Mucosa of stomach (tissue), 1 donor: ENCODE results near the gene AQP12B.
"Not testable (repeated sequence)": the region's sequence is repeated elsewhere in the genome, so short reads cannot be mapped to it uniquely, and the experiment has no call there.

ENCODE experiments used
- H3K27me3 ChIP-seq: one replicate; pipeline ENCODE4 v1.7.0; 2013; ENCODE audit warnings: mild to moderate bottlenecking, low read length; ENCODE audit not compliant: control insufficient read depth, insufficient read depth
- H3K36me3 ChIP-seq: one replicate; pipeline ENCODE4 v1.7.0; 2013; ENCODE audit warnings: low read length; ENCODE audit not compliant: control insufficient read depth, insufficient read depth
- H3K4me1 ChIP-seq: one replicate; pipeline ENCODE4 v1.7.0; 2013; ENCODE audit warnings: mild to moderate bottlenecking, low read length; ENCODE audit not compliant: control insufficient read depth, insufficient read depth
- H3K4me3 ChIP-seq: one replicate; pipeline ENCODE4 v1.7.0; 2013; ENCODE audit warnings: low read length
- H3K9ac ChIP-seq: one replicate; pipeline ENCODE4 v1.7.0; 2013; ENCODE audit warnings: mild to moderate bottlenecking, low read length, moderate library complexity
- H3K9me3 ChIP-seq: one replicate; pipeline ENCODE4 v1.7.0; 2013; ENCODE audit warnings: mild to moderate bottlenecking, low read length, moderate library complexity; ENCODE audit not compliant: control insufficient read depth
- donor health status: Pancreatic carcinoma.

The AQP12B gene, protein sequence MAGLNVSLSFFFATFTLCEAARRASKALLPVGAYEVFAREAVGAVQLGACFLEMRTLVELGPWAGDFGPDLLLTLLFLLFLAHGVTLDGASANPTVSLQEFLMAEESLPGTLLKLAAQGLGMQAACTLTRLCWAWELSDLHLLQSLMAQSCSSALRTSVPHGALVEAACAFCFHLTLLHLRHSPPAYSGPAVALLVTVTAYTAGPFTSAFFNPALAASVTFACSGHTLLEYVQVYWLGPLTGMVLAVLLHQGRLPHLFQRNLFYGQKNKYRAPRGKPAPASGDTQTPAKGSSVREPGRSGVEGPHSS

GRCh38 chr2:240682431-240683224 is at the start of gene AQP12B:
Gene AQP12B (minus strand): TSS chr2:240682885. CDS start chr2:240682837, 48 bp downstream.
- H3K9ac ChIP-seq, H3K4me3 ChIP-seq: not testable (repeated sequence)

GRCh38 chr2:240732184-240732583 is 49.5 kb upstream of the AQP12B start:
- Histone ChIP-seq H3K9ac (no peak overlapping the region), H3K4me3 (no peak overlapping the region), H3K9me3 (no peaks in the 10 kb centered on the region), H3K4me1 (no peaks in the 10 kb centered on the region), H3K27me3 (peaks cover 4% of the 10 kb centered on the region), H3K36me3 (no peaks in the 10 kb centered on the region)

More at GRCh38 chr2:240682431-240683224, at the start of gene AQP12B:
- H3K27me3 ChIP-seq, H3K9me3 ChIP-seq, H3K36me3 ChIP-seq, H3K4me1 ChIP-seq: not testable (repeated sequence)

DNA sequence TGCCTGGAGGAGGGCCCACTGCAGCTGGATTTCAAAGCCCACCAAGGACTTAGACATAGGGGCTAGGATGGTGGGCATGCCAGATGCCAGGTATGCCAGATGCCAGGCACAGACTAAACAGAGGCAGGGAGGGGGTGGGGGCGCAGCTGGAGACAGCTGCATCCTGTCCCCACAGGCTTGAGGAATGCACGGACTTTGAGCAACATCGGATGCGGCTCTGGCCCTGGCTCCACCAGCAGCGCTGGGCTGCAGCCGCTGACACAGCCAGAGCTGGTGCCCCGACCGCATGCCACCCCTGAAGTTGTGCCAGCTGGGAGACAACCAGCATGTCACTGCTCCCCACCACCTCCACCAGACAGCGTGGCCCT is 48.5 kb upstream of the AQP12B start:
- Histone ChIP-seq H3K27me3 (peaks cover 4% of the 10 kb centered on the region), H3K4me1 (no peaks in the 10 kb centered on the region), H3K36me3 (no peaks in the 10 kb centered on the region), H3K4me3 (no peak overlapping the region), H3K9ac (no peak overlapping the region), H3K9me3 (no peaks in the 10 kb centered on the region)

DNA sequence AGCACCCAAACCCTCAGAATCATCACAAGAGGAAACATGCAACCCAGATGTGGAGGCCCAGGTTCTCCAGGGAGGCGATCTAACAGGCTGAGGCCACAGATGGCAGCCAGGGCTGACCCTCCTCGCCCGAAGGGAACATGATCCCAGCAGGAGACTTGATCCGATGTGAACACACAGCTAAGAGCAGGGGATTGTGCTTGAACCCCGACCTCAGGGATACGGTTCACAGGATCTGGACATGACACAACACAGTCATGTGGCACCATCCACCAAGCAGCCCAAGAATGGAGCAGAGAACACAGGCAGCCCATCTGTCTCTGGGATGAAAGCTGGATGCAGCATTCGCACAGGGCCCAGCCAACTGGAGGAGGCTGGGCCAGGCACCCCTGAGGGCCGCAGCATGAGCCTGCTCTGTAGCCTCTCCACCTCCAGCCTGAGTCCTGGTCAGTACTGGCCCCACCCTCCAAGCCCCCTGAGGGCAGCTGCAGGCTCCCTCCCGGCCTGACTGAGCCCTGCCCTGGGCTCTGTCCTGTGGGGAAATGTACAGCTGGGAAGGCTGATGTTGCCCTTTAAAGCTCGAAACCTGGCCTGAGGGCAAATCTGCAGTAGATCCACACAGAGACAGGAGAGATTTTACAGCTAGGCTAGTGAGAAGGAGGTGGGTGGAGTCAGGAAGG is 48.0 kb upstream of the AQP12B start:
- Histone ChIP-seq H3K27me3 (peaks cover 4% of the 10 kb centered on the region), H3K36me3 (no peaks in the 10 kb centered on the region), H3K9me3 (no peaks in the 10 kb centered on the region), H3K4me3 (no peak overlapping the region), H3K4me1 (no peaks in the 10 kb centered on the region), H3K9ac (no peak overlapping the region)

GRCh38 chr2:240728827-240729226 is 46.1 kb upstream of the AQP12B start:
- H3K9ac ChIP-seq: no peak overlapping the region

DNA sequence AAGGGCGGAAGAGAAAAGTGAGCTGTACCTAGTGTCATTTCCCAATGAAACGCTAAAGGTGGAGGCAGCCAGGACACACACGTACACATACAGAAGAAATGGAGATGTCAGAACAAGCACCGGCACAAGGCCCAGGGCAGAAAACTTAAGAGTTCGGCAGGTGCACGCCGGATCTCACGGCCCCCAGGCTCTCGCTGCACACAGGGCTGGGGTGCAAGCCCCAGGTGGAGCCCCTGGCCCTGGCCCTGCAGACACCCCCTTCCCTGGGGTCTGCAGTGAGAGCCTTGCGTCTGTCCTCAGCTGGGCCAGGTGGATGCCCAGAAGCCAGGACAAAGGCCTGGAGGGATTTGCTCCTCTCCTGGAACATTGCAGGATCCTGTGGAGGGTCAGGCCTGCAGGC is 45.7 kb upstream of the AQP12B start:
- no peaks in the 10 kb centered on the region for H3K36me3 ChIP-seq

More at GRCh38 chr2:240728827-240729226, 46.1 kb upstream of the AQP12B start:
- H3K27me3 ChIP-seq: peaks cover 4% of the 10 kb centered on the region
- no peak overlapping the region for H3K4me3 ChIP-seq
- no peaks in the 10 kb centered on the region for H3K9me3 ChIP-seq
- no peaks in the 10 kb centered on the region for H3K36me3 ChIP-seq
- H3K4me1 ChIP-seq: no peaks in the 10 kb centered on the region

DNA sequence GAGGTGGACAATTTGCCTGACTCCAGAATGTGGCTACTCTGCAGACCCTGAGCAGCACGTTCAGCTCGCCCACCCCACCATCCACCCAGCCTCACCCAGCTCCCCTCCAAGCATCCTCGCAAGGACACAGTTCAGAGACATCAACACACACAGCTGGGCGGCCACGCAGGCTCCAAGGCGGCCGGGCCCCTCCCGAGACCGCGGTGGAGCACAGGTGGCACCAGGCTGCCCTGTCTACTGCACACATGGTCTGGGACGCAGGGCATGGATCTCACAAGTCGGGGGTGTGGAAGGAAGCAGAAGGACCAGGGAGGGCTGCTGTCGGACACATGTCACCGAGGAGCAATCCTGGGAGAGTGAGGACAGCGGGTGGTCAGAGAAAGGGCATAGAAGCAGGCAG is 45.2 kb upstream of the AQP12B start:
- Histone ChIP-seq H3K27me3 (peaks cover 4% of the 10 kb centered on the region), H3K4me3 (no peak overlapping the region), H3K36me3 (no peaks in the 10 kb centered on the region), H3K9me3 (no peaks in the 10 kb centered on the region), H3K4me1 (no peaks in the 10 kb centered on the region), H3K9ac (no peak overlapping the region)

More for the DNA sequence above, 45.7 kb upstream of the AQP12B start:
- Histone ChIP-seq H3K9ac (no peak overlapping the region), H3K9me3 (no peaks in the 10 kb centered on the region), H3K4me1 (no peaks in the 10 kb centered on the region), H3K27me3 (peaks cover 4% of the 10 kb centered on the region), H3K4me3 (no peak overlapping the region)

DNA sequence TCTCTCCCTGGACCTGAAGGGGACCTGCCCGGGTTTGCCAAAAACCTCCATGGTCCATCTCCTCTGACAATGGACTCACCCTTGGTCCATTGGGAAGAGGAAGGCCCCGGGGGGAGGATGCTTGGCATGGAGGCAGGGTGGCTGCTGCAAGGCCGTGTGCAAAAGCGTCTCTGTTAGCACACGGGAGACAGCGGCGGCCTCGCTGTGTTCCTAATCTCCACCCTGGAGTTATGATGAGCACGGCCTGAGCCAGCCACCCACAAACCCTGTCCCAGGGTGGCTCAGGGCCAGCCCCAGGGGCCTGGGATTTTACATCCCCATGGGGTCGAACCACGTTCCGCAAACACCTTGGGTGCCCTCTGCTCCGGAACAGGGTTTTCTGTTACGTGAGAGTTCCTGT is 44.8 kb upstream of the AQP12B start:
- Histone ChIP-seq H3K4me1 (no peaks in the 10 kb centered on the region), H3K27me3 (peaks cover 4% of the 10 kb centered on the region), H3K9ac (no peak overlapping the region), H3K36me3 (no peaks in the 10 kb centered on the region), H3K4me3 (no peak overlapping the region), H3K9me3 (no peaks in the 10 kb centered on the region)

GRCh38 chr2:240726876-240727275 is 44.2 kb upstream of the AQP12B start:
- H3K36me3 ChIP-seq: no peaks in the 10 kb centered on the region
- H3K4me3 ChIP-seq: no peak overlapping the region
- H3K4me1 ChIP-seq: no peaks in the 10 kb centered on the region
- no peaks in the 10 kb centered on the region for H3K9me3 ChIP-seq
- no peak overlapping the region for H3K9ac ChIP-seq
- peaks cover 4% of the 10 kb centered on the region for H3K27me3 ChIP-seq

DNA sequence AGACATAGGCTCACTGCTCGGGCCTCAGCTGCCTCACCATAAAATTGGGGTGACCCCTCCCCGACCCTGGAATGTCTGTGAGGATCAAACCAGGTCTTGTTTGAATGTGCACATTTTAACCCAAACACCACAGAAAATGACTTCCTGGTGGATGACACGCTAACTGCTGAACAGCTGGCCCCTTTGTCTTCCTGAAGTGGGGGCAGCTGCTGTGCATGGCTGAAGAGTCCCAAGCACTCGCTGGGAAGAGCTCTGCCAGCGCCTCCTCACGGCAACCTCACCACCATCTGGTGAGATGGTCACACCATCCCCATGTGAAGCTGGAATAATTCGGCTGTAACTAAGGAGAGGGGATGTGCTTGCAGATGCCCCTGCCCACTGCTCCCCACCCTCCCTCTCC is 43.0 kb upstream of the AQP12B start:
- Histone ChIP-seq H3K9ac (no peak overlapping the region), H3K4me1 (no peaks in the 10 kb centered on the region), H3K36me3 (no peaks in the 10 kb centered on the region), H3K9me3 (no peaks in the 10 kb centered on the region), H3K4me3 (no peak overlapping the region), H3K27me3 (peaks cover 2% of the 10 kb centered on the region)

DNA sequence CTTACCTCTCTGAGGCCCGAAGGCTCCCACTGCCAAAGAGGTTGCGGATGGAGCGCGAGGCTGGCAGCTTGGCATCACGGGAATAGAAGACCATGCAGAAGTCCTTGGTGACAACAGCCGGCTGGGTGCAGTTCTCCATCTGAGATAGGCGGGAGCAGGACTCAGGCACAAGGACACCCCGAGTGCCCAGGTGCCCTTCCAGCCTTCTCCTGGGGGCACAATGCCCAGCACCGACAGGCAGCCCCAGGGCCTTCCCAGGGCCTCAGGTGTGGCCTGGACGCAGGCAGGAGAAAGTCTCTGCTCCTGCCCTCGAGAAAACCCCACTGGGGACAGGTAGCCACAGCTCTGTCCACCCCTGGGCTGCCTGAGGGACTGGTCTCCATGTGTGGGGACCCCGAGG is 42.6 kb upstream of the AQP12B start:
- no peak overlapping the region for H3K9ac ChIP-seq
- H3K36me3 ChIP-seq: no peaks in the 10 kb centered on the region
- no peaks in the 10 kb centered on the region for H3K27me3 ChIP-seq
- H3K4me3 ChIP-seq: no peak overlapping the region
- H3K9me3 ChIP-seq: no peaks in the 10 kb centered on the region
- no peaks in the 10 kb centered on the region for H3K4me1 ChIP-seq

DNA sequence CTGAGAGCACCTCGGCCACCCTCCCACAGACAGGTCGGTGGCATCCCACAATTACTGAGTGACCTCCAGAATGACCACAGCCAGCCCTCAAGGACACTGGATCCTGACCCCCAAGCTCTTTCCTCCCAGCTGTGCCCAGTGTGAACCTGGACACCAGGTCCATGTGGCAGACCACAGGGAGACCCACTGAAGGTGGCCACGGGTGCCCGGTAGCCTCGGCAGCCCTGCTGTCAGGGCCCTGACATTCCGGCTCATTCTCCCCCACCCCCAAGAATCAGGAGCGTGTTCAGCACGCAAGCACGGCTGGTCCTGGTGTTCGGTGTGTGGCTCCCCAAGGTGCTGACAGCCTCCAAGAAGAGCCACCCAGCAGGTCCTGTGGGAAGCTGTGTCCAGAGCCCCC is 41.7 kb upstream of the AQP12B start:
- Histone ChIP-seq H3K4me3 (no peak overlapping the region), H3K36me3 (no peaks in the 10 kb centered on the region), H3K4me1 (no peaks in the 10 kb centered on the region), H3K9me3 (no peaks in the 10 kb centered on the region), H3K27me3 (no peaks in the 10 kb centered on the region), H3K9ac (no peak overlapping the region)
